K562 (cell line): ENCODE measurements around the gene FSTL4. TPM values are rescaled to one million over a fixed set of nuclear protein-coding genes. Genes with fewer than 3 reads are reported as not detected.

Experiments
- ATAC-seq: fragments of 200-7000 bp; cut with Tn5 transposase; 3 replicates; pipeline ENCODE4 v1.9.1; 2020; ENCODE audit warnings: moderate library complexity
- BruUV-seq: library from RNA; stranded (reverse); fragments of 400-500 nt; replicated peaks from 2 replicates; lab custom pipeline; 2021; lab: Mats Ljungman, UMichigan
- CTCF ChIA-PET: fragments of 300-600 bp; formaldehyde crosslinking; extraction: SDS; loops from one replicate; lab custom pipeline; 2021; ENCODE audit warnings: low intra/inter-chr PET ratio; lab: Yijun Ruan, JAX
- POLR2A ChIA-PET: fragments of 300-600, 350-650 bp; sonication (Branson Sonifier 250); formaldehyde crosslinking; extraction: SDS; loops from one replicate; lab custom pipeline; 2021; ENCODE audit warnings: antibody characterized with exemption, inconsistent platforms; lab: Yijun Ruan, JAX
- DNase-seq, 4 experiments: peaks; one replicate each; pipeline versions ENCODE4 v3.0.0 to v3.0.0-alpha.2; 2011 to 2018; ENCODE audit warnings: low spot score in 3 of 4, mixed read lengths in 3 of 4; ENCODE audit errors: extremely low read depth in 1 of 4
- FAIRE-seq: peaks from 2 replicates; lab custom pipeline; 2011; peaks lifted over from hg19 to GRCh38; lab: Jason Lieb, UNC
- H2AFZ ChIP-seq: 2 replicates; pipeline ENCODE4 v1.6.0; 2011; ENCODE audit warnings: low read depth, low read length, control low read depth, inconsistent platforms
- H3K27ac ChIP-seq: fragments of 200-600 bp; 3 replicates; pipeline ENCODE4 v1.8.0; 2011; ENCODE audit warnings: low read depth, mild to moderate bottlenecking, control low read depth, inconsistent platforms, low read length, moderate library complexity, mixed read lengths; ENCODE audit errors: extremely low read depth
- H3K27me3 ChIP-seq, 2 experiments: fragments of 300-600 bp in 1 of 2; 2 replicates in 1 of 2; 3 replicates in 1 of 2; pipeline versions ENCODE4 v1.6.0 to v1.8.0; 2011; ENCODE audit warnings: inconsistent platforms in 2 of 2, low read length in 2 of 2, mild to moderate bottlenecking in 1 of 2, mixed read lengths in 1 of 2, moderate library complexity in 1 of 2; ENCODE audit not compliant: control insufficient read depth in 2 of 2, insufficient read depth in 2 of 2
- H3K36me3 ChIP-seq: fragments of 300-600 bp; 3 replicates; pipeline ENCODE4 v1.8.0; 2011; ENCODE audit warnings: mild to moderate bottlenecking, low read length, inconsistent platforms; ENCODE audit not compliant: control insufficient read depth, insufficient read depth
- H3K4me1 ChIP-seq, 2 experiments: fragments of 200-600 bp in 1 of 2; replicated peaks in 1 of 2; 2 replicates in 1 of 2; 3 replicates in 1 of 2; pipeline versions ENCODE4 v1.5.1 to v1.8.0; 2011; ENCODE audit warnings: inconsistent platforms in 2 of 2, low read length in 2 of 2, mild to moderate bottlenecking in 1 of 2, mixed read lengths in 1 of 2, moderate library complexity in 1 of 2; ENCODE audit not compliant: control insufficient read depth in 2 of 2, insufficient read depth in 2 of 2
- H3K4me2 ChIP-seq: 2 replicates; pipeline ENCODE4 v1.6.1; 2011; ENCODE audit warnings: low read length, control low read depth, inconsistent platforms, mixed read lengths; ENCODE audit not compliant: insufficient read depth
- H3K4me3 ChIP-seq: fragments of 200-600 bp; sonication (generic), shearing (Covaris generic); 2 replicates; pipeline ENCODE4 v1.5.1; 2016; ENCODE audit warnings: control low read depth, inconsistent platforms
- H3K79me2 ChIP-seq: fragments of 200-600 bp; 3 replicates; pipeline ENCODE4 v1.8.0; 2011; ENCODE audit warnings: low read length, inconsistent platforms; ENCODE audit not compliant: control insufficient read depth, insufficient read depth
- H3K9ac ChIP-seq, 2 experiments: 2 replicates each; pipeline versions ENCODE4 v1.6.0 to v1.6.1; 2011; ENCODE audit warnings: low read depth in 2 of 2, low read length in 2 of 2, control low read depth in 1 of 2, inconsistent platforms in 1 of 2, mild to moderate bottlenecking in 1 of 2, mixed read lengths in 1 of 2; ENCODE audit not compliant: insufficient read depth in 1 of 2
- H3K9me1 ChIP-seq: one replicate; pipeline ENCODE4 v1.6.0; 2011; ENCODE audit warnings: inconsistent platforms, mild to moderate bottlenecking, low read length, moderate library complexity; ENCODE audit not compliant: control insufficient read depth, insufficient read depth
- H3K9me3 ChIP-seq: replicated peaks from 2 replicates; pipeline ENCODE4 v1.5.1; 2011; ENCODE audit warnings: low read depth, low read length, inconsistent platforms; ENCODE audit not compliant: control insufficient read depth, insufficient read depth
- H4K20me1 ChIP-seq: replicated peaks from 2 replicates; pipeline ENCODE4 v1.6.1; 2011; ENCODE audit warnings: low read length, inconsistent platforms, mixed read lengths; ENCODE audit not compliant: control insufficient read depth, insufficient read depth
- BCLAF1 ChIP-seq, 2 experiments: fragments of 450-650 bp in 1 of 2; IDR thresholded peaks; 2 replicates each; pipeline ENCODE4 v1.6.1; 2011 to 2017; ENCODE audit warnings: low read depth in 2 of 2, antibody characterized with exemption in 1 of 2, borderline replicate concordance in 1 of 2, low read length in 1 of 2, mild to moderate bottlenecking in 1 of 2, mixed read lengths in 1 of 2; ENCODE audit not compliant: control insufficient read depth in 1 of 2
- CLOCK ChIP-seq: fragments of 250-450 bp; sonication (Bioruptor Pico); IDR thresholded peaks from 2 replicates; pipeline ENCODE4 v1.4.0; 2020; ENCODE audit warnings: mild to moderate bottlenecking, moderate library complexity, borderline replicate concordance
- DACH1 ChIP-seq: fragments of 450-650 bp; IDR thresholded peaks from 2 replicates; pipeline ENCODE4 v1.6.1; 2018; ENCODE audit not compliant: partially characterized antibody
- GMEB1 ChIP-seq: fragments of 250-450 bp; sonication (Bioruptor Pico); IDR thresholded peaks from 2 replicates; pipeline ENCODE4 v1.4.0; 2020; ENCODE audit warnings: mild to moderate bottlenecking
- KLF10 ChIP-seq: fragments of 250-450 bp; sonication (Bioruptor Pico); IDR thresholded peaks from 2 replicates; pipeline ENCODE4 v1.6.1; 2021; ENCODE audit warnings: matching md5 sums
- MLX ChIP-seq, 2 experiments: fragments of 450-650 bp in 1 of 2; sonication (generic) in 1 of 2; formaldehyde crosslinking; conservative IDR thresholded peaks; 2 replicates each; pipeline versions ENCODE4 v1.4.0 to v1.8.1; 2020 to 2022; ENCODE audit warnings: mild to moderate bottlenecking in 1 of 2, missing genetic modification reagents in 1 of 2
- MTF1 ChIP-seq: fragments of 250-450 bp; sonication (Bioruptor Pico); IDR thresholded peaks from 2 replicates; pipeline ENCODE4 v1.9.0; 2021; ENCODE audit warnings: moderate library complexity, mild to moderate bottlenecking, inconsistent platforms, borderline replicate concordance
- PPARD ChIP-seq: fragments of 250-450 bp; sonication (Bioruptor Pico); IDR thresholded peaks from 2 replicates; pipeline ENCODE4 v1.8.0; 2022; ENCODE audit warnings: inconsistent platforms, mild to moderate bottlenecking, moderate library complexity
- PTTG1 ChIP-seq: fragments of 450-650 bp; IDR thresholded peaks from 2 replicates; pipeline ENCODE4 v1.6.1; 2016; ENCODE audit warnings: low read depth, mild to moderate bottlenecking, missing genetic modification characterization, missing compliant biosample characterization
- RBM25 ChIP-seq: fragments of 200-400 bp; formaldehyde crosslinking; IDR thresholded peaks from 2 replicates; pipeline ENCODE4 v1.6.1; 2018; ENCODE audit warnings: low read length, low read depth, moderate library complexity; ENCODE audit not compliant: severe bottlenecking
- TAF15 ChIP-seq: fragments of 200-400 bp; formaldehyde crosslinking; IDR thresholded peaks from 2 replicates; pipeline ENCODE4 v1.6.1; 2017; ENCODE audit warnings: mild to moderate bottlenecking, low read depth, low read length, moderate library complexity
- WGBS: fragments of 100-300 bp; shearing (Covaris generic); methylation state at CpG from one replicate; pipeline ENCODE4 v1.1.6; 2016; ENCODE audit warnings: low coverage, mixed read lengths; ENCODE audit not compliant: insufficient coverage; ENCODE audit errors: missing lambda C conversion rate; 5-methylcytosine and 5-hydroxymethylcytosine counted together
- in situ Hi-C: fragments of 300-500 bp; cut with MboI; formaldehyde crosslinking; loops from 4 replicates; pipeline ENCODE4 v1.15.0; 2018; ENCODE audit warnings: inconsistent platforms, mixed read lengths
- intact Hi-C: fragments of 100-400 bp; cut with micrococcal nuclease; formaldehyde crosslinking; loops from 2 replicates; pipeline ENCODE4 v1.14.2; 2022
- polyA plus RNA-seq, 8 experiments: library from polyadenylated mRNA; depleted of rRNA in 4 of 8; stranded (reverse) in 5 of 8; unstranded in 3 of 8; fragments of >200 nt; fragmentation: Nextera tagmentation in 2 of 8; fragmentation: Illumina TruSeq in 1 of 8; extraction: Ambion mirVana in 2 of 8; extraction: Trizol in 1 of 8; gene quantifications; 2 replicates each; pipeline versions ENCODE4 v1.2.1 to v1.2.3, GENCODE V29; 2011 to 2014; ENCODE audit warnings: inconsistent platforms in 1 of 8, missing spikeins in 1 of 8
- total RNA-seq, 7 experiments: library from RNA; depleted of rRNA in 6 of 7; stranded (reverse); fragments of >200 nt in 6 of 7; fragmentation: Illumina TruSeq in 2 of 7; extraction: Trizol in 2 of 7; gene quantifications; 2 replicates each; pipeline versions ENCODE4 v1.2.1 to v1.2.3, GENCODE V29; 2011 to 2021; ENCODE audit warnings: low replicate concordance in 1 of 7

Gene FSTL4
- total and polyA plus RNA-seq, 9 of the 15 experiments (the other 6 are each of a cell fraction or from before 2014, with no cell fraction given): 0.08 to 0.18 (median 0.10) TPM; not detected in 5

- Histone ChIP-seq H3K27ac (no peak overlapping the region), H3K9me3 (no peaks in the 10 kb centered on the region), H3K4me2 (no peak overlapping the region), H3K4me3 (no peak overlapping the region), H3K36me3 (no peaks in the 10 kb centered on the region), H2AFZ (no peak overlapping the region), H4K20me1 (peaks cover 10% of the 10 kb centered on the region; the same call in 1 of the 2 replicates), H3K79me2 (no peaks in the 10 kb centered on the region), H3K9ac (no peak overlapping the region), H3K4me1 (peaks cover 0 to 6% of the 10 kb centered on the region in 2 experiments; a peak in 1 of 5 replicates), H3K9me1 (no peaks in the 10 kb centered on the region), H3K27me3 (peaks cover 24 to 91% of the 10 kb centered on the region in 2 experiments)
- ChIA-PET CTCF (no interaction called here), POLR2A (interaction anchor here (0.6 kb wide), 1 partner anchor 11 kb away, joined by 3 read pairs; no protein-coding TSS in a partner anchor)
- FAIRE-seq (no peak), ATAC-seq (no peak), DNase-seq (no peak)
- no TSS peak for BruUV-seq
- in situ Hi-C loops (no loop called here), intact Hi-C loops (no loop called here)
- WGBS: 0% methylated on average over 5 of the region's 5 CpGs
- TF ChIP-seq PPARD (no peak), GMEB1 (no peak), TAF15 (no peak), MTF1 (CRISPR knock-in tag) (no peak), KLF10 (CRISPR knock-in tag) (no peak), MLX (CRISPR knock-in tag; conservative IDR thresholded peaks at IDR 0.05) (no peak), RBM25 (no peak), CLOCK (CRISPR knock-in tag) (no peak), DACH1 (no peak), BCLAF1 (IDR thresholded peaks at IDR 0.05; ENCODE audit: borderline replicate concordance in 1 of 2, control insufficient read depth in 1 of 2, low read depth in 2 of 2, low read length in 1 of 2) (no peak), PTTG1 (tag) (no peak)
Observed at GRCh38 chr5:133265257-133265656, 347.1 kb downstream of the FSTL4 start.
